NK-92 (cell line): Measurements from ENCODE around the gene KLHL15.
"Not testable (repeated sequence)": the region's sequence is repeated elsewhere in the genome, so short reads cannot be mapped to it uniquely, and the experiment has no call there.

Experiments used
- DNase-seq: peaks from one replicate; lab custom pipeline; 2025; ENCODE audit not compliant: unreplicated experiment; lab: John Stamatoyannopoulos, UW

The KLHL15 gene, protein sequence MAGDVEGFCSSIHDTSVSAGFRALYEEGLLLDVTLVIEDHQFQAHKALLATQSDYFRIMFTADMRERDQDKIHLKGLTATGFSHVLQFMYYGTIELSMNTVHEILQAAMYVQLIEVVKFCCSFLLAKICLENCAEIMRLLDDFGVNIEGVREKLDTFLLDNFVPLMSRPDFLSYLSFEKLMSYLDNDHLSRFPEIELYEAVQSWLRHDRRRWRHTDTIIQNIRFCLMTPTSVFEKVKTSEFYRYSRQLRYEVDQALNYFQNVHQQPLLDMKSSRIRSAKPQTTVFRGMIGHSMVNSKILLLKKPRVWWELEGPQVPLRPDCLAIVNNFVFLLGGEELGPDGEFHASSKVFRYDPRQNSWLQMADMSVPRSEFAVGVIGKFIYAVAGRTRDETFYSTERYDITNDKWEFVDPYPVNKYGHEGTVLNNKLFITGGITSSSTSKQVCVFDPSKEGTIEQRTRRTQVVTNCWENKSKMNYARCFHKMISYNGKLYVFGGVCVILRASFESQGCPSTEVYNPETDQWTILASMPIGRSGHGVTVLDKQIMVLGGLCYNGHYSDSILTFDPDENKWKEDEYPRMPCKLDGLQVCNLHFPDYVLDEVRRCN

DNA sequence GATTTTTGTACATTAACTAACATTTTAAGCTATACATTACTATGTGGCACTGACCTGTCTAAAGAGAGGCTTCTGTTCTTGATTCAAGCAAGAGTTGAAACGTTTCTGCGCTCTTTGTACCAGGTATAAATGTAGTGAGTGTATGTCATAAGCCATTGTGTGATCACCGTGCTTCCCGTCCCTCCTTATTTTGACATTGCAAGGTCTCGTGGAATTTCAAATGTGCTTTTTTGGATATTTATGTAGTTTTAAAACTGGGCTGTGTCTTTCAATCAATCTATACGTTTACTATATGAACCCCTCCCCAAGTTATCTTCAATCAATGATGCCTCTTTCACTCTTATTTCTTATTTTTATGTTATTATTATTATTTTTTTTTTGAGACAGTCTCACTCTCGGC lies at the start of gene KLHL15:
Gene KLHL15, minus strand, starts transcription at position 101 of the 400 bp plus-strand sequence. CDS start 20,493 bp downstream, outside the sequence.
- DNase-seq, result no peak

DNA sequence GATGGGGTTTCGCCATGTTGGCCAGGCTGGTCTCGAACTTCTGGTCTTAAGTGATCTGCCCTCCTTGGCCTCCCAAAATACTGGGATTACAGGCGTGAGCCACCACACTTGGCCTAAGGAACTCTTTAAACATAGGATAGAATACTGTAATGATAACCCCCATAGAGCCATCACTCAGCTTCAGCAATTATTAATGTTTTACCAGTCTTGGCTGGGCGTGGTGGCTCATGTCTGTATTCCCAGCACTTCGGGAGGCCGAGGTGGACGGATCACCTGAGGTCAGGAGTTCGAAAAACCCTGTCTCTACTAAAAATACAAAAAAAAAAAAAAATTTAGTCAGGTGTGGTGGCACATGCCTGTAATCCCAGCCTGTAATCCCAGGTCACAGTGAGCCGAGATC lies 42.9 kb upstream of the KLHL15 start:
- no peak for DNase-seq

DNA sequence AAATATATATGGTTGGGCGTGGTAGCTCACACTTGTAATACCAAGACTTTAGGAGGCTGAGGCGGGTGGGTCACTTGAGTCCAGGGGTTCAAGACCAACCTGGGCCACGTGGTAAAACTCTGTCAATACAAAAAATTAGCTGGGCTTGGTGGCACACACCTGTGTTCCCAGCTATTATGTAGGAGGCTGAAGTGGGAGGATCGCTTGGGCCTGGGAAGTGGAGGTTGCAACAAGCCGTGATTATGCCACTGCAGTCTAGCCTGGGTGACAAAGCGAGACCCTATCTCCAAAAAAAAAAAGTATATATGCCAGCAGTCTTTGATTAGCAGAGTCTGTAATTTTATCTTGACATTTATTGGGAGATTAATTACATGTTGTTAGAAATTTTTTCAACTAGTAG lies 36.5 kb upstream of the KLHL15 start:
- DNase-seq, result no peak

GRCh38 chrX:24055043-24055356 lies 28.0 kb upstream of the KLHL15 start:
- no peak for DNase-seq

GRCh38 chrX:24054182-24055042 lies 27.4 kb upstream of the KLHL15 start, which contains the start of gene EIF2S3:
Gene EIF2S3, plus strand, starts transcription at chrX:24054956. Its CDS starts 13 bp downstream, at chrX:24054969.
- DNase-seq, result peak; percentile 9

- not testable (repeated sequence) for DNase-seq
Measured at GRCh38 chrX:24050522-24051318, 23.7 kb upstream of the KLHL15 start.

DNA sequence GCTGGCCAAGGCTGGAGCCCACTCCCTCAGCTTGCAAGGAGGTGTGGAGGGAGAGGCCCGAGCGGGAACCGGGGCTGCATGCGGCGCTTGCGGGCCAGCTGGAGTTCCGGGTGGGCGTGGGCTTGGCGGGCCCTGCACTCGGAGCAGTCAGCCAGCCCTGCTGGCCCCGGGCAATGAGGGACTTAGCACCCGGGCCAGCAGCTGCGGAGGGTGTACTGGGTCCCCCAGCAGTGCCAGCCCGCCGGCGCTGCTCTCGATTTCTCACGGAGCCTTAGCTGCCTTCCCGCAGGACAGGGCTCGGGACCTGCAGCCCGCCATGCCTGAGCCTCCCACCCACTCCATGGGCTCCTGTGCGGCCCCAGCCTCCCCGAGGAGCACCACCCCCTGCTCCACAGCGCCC lies 22.7 kb upstream of the KLHL15 start:
- not testable (repeated sequence) for DNase-seq

DNA sequence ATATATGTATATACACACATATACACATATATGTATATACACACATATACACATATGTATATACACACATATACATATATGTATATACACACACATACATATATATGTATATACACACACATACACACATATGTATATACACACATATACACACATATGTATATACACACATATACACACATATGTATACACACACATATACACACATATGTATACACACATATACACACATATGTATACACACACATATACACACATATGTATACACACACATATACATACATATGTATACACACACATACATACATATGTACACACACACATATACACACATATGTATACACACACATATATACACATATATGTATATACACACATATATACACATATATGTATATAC lies 19.1 kb upstream of the KLHL15 start:
- not testable (repeated sequence) for DNase-seq

DNA sequence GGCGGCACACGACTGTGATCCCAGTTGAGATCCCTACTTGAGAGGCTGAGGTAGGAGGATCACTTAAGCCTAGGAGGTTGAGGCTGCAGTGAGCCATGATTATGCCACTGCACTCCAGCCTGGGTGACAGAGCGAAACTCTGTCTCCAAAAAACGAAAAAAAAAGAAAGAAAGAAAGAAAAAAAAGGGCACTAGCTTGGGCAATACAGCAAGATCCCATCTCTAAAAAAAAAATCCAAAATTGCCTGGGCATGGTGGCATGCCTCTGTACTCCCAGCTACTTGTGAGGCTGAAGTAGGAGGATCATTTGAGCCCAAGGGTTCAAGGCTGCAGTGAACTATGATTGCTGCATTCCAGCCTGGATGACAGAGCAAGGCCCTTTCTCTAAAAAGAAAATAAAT lies 10.7 kb upstream of the KLHL15 start:
- DNase-seq, result no peak

- no peak for DNase-seq
Measured at GRCh38 chrX:24034485-24034884, 7.5 kb upstream of the KLHL15 start.

GRCh38 chrX:24030597-24030996 lies 3.6 kb upstream of the KLHL15 start:
- no peak for DNase-seq

DNA sequence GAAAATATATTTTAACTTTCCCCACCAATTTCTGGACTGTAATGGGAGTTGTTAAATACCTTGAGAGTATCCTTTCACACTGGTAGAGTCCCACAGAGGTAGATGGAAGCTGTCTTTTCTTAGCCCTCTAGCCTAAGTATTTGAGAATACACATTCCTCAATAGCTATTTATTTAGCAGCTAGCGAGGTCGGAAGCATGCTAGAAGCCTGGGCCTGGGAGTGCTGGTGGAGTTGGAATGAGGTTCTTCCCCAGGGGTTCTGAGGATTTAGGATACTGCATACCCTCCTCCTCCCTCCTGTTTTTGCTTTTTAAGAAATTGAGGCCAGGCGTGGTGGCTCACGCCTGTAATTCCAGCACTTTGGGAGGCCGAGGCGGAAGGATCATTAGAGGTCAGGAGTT lies 999 bp upstream of the KLHL15 start:
- no peak for DNase-seq

DNA sequence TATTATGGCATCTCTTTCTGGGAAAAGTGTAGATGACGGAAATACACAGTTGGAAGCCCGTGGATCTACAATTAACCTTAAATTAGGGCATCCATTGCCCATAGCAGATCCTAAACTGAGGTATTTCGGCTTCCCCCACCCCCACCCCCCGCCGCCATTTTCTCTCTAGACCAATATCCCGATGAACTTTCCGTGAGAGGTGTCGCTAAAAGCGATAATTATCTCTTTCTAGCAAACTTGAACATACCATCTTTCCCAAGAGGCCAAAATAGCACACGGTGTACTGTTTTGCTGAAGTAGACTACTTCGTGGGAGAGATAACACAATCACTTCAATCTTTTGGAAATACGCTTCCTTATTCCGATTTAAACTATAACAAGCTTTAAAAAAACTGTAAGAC lies 554 bp downstream of the KLHL15 start:
- no peak for DNase-seq

DNA sequence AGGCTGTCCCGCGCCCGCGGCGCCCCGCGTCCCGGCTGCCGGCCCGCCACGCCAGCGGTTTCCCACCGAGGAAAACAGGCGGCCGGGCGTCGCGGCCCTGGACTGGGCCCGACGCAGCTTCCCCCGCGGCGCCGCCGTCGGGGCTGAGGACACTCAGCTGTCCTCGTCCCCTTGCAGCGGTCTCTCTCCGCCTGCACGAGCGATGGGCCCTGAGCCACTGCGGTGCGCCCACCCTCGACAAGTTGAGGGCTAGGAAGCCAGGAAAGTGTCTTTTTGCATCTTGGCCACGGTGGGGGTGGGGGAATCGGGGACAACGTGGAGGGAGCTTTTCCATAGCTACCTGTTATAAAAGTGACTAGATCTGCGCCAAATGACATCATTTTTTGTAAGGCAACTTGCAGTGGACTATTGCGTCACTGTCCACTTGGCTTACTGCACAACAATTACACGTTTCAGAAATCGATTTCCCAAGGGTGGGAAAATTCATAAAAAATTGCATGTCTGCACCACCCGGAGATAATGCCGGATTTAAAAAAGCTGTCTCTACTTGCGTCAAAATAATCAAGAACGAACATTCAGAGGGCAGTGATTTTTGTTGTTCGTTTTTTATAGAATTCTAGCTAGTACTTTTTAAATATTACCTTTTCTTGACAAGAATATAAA lies 1.1 kb downstream of the KLHL15 start:
- DNase-seq, result no peak

GRCh38 chrX:24024819-24025740 lies 1.9 kb downstream of the KLHL15 start:
- DNase-seq, result no peak

GRCh38 chrX:24023972-24024669 lies 2.9 kb downstream of the KLHL15 start:
- no peak for DNase-seq

DNA sequence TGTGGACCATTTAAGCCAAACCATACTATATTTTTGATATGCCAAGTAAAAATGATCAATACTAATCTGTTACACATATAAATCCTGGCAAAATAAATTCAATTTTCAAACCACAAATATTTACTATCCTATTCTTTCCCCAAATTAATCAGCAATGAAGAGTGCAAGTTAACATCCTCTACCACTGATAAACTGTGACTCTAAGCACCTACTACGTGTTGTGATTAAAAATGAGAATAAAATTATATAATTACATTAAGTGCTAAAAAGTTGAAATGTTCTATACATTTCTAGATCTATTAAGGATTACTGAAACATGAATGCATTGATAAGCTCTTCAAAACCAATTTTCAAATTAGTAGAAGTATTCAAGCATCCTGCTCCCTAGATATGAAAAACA lies 3.4 kb downstream of the KLHL15 start:
- no peak for DNase-seq

DNA sequence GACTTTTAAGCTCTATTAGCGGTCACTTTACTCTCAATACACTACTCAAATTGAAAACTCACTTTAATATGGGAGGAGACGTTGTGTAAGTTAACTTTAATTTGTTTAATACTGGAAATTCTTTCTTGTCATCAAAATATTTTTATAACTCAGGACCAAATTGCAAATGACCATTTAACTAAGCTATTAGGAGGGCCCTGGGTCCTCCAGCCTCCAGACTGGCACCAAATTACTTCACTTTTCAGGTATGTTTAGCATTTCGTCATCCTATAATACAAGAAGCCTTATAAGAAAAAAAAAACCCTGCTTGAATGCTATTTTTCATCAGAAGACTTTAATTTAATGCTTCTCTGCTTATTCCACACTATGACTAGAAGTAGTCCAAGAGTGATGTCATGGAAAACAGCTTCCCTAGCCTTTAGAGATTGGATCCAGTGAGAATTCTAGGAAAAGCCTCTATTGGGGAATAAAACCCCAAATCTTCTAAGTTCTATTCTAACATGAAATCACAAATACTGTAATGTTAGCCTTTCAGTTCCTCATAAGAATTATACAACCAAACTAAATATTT lies 6.6 kb downstream of the KLHL15 start:
- DNase-seq, result no peak
